Neural progenitor cell (in vitro differentiated cells): Measurements from ENCODE around the gene SLFN12L.

Experiments
- CTCF ChIP-seq: fragments of 200-600 bp; sonication (generic); IDR thresholded peaks from 2 replicates; pipeline ENCODE4 v1.5.1; 2017; ENCODE audit warnings: antibody characterized with exemption, mild to moderate bottlenecking
- EZH2 ChIP-seq: fragments of 200-600 bp; sonication (generic); IDR thresholded peaks from 2 replicates; pipeline ENCODE4 v1.6.1; 2017; ENCODE audit warnings: antibody characterized with exemption, mild to moderate bottlenecking, moderate library complexity

DNA sequence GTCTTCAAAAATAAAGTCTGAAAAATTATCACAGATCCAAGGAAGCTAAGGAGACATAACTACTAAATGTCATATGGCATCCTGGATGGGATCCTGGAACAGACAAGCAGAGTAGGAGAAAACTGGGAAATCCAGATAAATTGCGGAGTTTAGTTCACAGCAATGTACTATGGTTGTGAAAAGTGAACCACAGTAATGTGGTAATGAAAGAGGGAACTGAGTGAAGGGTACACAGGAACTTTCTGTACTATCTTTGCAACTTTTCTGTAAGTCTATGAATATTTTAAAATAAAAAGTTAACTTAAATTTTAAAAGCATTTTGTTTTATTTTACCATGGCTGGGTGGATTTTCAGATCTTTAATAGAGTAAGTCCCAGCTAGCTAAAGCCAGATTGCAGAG, 16.3 kb downstream of the SLFN12L start:
- no peak for TF ChIP-seq CTCF
- no peak for TF ChIP-seq EZH2
